Panc1 (cell line): ENCODE results near the gene DDX17. TPM values are rescaled to one million over a fixed set of nuclear protein-coding genes. Genes with fewer than 3 reads are reported as not detected.

Experiments
- ATAC-seq: fragments of 200-7000 bp; cut with Tn5 transposase; 2 replicates; pipeline ENCODE4 v1.9.1; 2020; ENCODE audit warnings: mild to moderate bottlenecking, moderate library complexity
- BruUV-seq: library from RNA; stranded (reverse); fragments of 400-500 nt; replicated peaks from 2 replicates; lab custom pipeline; 2021; lab: Mats Ljungman, UMichigan
- CTCF ChIA-PET: fragments of 300-600 bp; sonication (Branson Sonifier 250); formaldehyde crosslinking; loops from one replicate; lab custom pipeline; 2022; ENCODE audit warnings: antibody characterized with exemption; lab: Charles Lee
- POLR2A ChIA-PET: fragments of 300-600 bp; sonication (Branson Sonifier 250); formaldehyde crosslinking; loops from one replicate; lab custom pipeline; 2022; ENCODE audit warnings: antibody characterized with exemption; lab: Charles Lee
- DNase-seq: peaks from one replicate; pipeline ENCODE4 v3.0.0-alpha.2; 2010; ENCODE audit warnings: low read depth, low spot score
- H3K27ac ChIP-seq: 2 replicates; pipeline ENCODE4 v1.5.1; 2011; ENCODE audit warnings: mild to moderate bottlenecking, low read length, inconsistent platforms
- H3K27me3 ChIP-seq: fragments of 200-500 bp; sonication (Bioruptor generic); 2 replicates; pipeline ENCODE4 v1.6.0; 2014; ENCODE audit warnings: low read length, inconsistent platforms; ENCODE audit not compliant: control insufficient read depth, insufficient read depth
- H3K36me3 ChIP-seq: fragments of 200-500 bp; sonication (Bioruptor generic); 2 replicates; pipeline ENCODE4 v1.5.1; 2014; ENCODE audit warnings: inconsistent platforms, mild to moderate bottlenecking, low read length, moderate library complexity; ENCODE audit not compliant: control insufficient read depth, insufficient read depth
- H3K4me1 ChIP-seq: 2 replicates; pipeline ENCODE4 v1.5.1; 2011; ENCODE audit warnings: inconsistent platforms, mild to moderate bottlenecking, low read length, moderate library complexity; ENCODE audit not compliant: control insufficient read depth, insufficient read depth
- H3K4me3 ChIP-seq, 2 experiments: 2 replicates each; pipeline ENCODE4 v1.5.1; 2011 to 2012; ENCODE audit warnings: low read depth in 2 of 2, low read length in 2 of 2, mild to moderate bottlenecking in 2 of 2, inconsistent platforms in 1 of 2, moderate library complexity in 1 of 2
- H3K9me3 ChIP-seq: fragments of 200-500 bp; sonication (Bioruptor generic); 2 replicates; pipeline ENCODE4 v1.5.1; 2014; ENCODE audit warnings: low read depth, mild to moderate bottlenecking, inconsistent platforms, low read length, moderate library complexity; ENCODE audit not compliant: control insufficient read depth, insufficient read depth
- POLR2AphosphoS5 ChIP-seq: IDR thresholded peaks from 2 replicates; pipeline ENCODE4 v1.6.1; 2012; ENCODE audit warnings: mild to moderate bottlenecking, low read depth, low read length, moderate library complexity
- SIN3A ChIP-seq: IDR thresholded peaks from 2 replicates; pipeline ENCODE4 v1.6.1; 2012; ENCODE audit warnings: low read depth, mild to moderate bottlenecking, low read length, moderate library complexity, borderline replicate concordance; ENCODE audit not compliant: insufficient read depth
- TCF7L2 ChIP-seq: IDR thresholded peaks from 2 replicates; pipeline ENCODE4 v1.6.1; 2011; ENCODE audit warnings: mild to moderate bottlenecking, low read depth, low read length, inconsistent platforms
- in situ Hi-C: cut with HindIII; loops from 2 replicates; pipeline ENCODE4 v1.10.0; 2016; ENCODE audit warnings: low sequenced_read_pairs, low pct_unique_long_range_greater_than_20kb
- intact Hi-C: fragments of 100-400 bp; cut with micrococcal nuclease; formaldehyde crosslinking; loops from one replicate; pipeline ENCODE4 v1.10.0; 2022; ENCODE audit not compliant: unreplicated experiment
- total RNA-seq: library from RNA; stranded (reverse); gene quantifications from one replicate; pipeline ENCODE4 v1.2.1, GENCODE V29; 2021; ENCODE audit not compliant: unreplicated experiment
- TF ChIP-seq, protein P1 (sequence below): fragments of 450-650 bp; IDR thresholded peaks from 2 replicates; pipeline ENCODE4 v1.5.1; 2017; ENCODE audit warnings: mild to moderate bottlenecking
- TF ChIP-seq, protein P2 (sequence below), 2 experiments: IDR thresholded peaks; 2 replicates each; pipeline ENCODE4 v1.6.1; 2011 to 2012; ENCODE audit warnings: low read depth in 2 of 2, control low read depth in 1 of 2, low read length in 1 of 2, mild to moderate bottlenecking in 1 of 2, moderate library complexity in 1 of 2; ENCODE audit not compliant: insufficient read depth in 1 of 2

DDX17 gene
- total RNA-seq, 1 experiment from 2014 or later = 277 TPM

DNA sequence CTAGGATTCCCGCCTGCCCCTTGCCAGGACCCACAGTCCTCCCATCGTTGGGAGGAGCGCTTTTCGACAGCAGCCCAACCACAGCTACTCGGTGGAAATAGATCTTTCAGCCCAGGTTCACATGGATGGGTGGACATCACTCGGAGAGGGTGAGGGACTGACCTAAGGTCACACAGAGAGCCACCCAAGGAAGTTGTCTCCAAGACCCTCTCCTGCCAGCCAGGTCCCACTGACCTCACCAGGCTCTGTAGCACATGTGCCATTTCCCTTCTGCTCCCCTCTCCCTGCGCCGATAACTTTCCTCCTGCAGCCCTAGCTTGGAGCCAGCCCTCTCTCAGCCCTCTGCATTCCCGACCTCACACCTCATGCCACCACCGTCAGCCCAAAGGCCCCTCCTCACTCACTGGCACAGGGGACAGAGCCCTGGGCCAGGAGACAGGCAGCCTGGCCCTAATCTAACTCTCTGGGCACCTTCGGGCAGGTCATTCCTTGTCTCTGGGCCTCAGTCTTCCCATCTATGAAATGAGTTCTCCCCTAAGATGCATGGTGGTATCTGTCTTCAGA lies 55.8 kb downstream of the DDX17 start:
- Histone ChIP-seq H3K4me3 (no peak overlapping the region), H3K4me1 (no peaks in the 10 kb centered on the region), H3K36me3 (no peaks in the 10 kb centered on the region), H3K9me3 (no peaks in the 10 kb centered on the region), H3K27ac (no peak overlapping the region), H3K27me3 (no peaks in the 10 kb centered on the region)
- no TSS peak for BruUV-seq
- TF ChIP-seq SIN3A = no peak
- no peak for TF ChIP-seq TCF7L2
- TF ChIP-seq, protein P1, sequence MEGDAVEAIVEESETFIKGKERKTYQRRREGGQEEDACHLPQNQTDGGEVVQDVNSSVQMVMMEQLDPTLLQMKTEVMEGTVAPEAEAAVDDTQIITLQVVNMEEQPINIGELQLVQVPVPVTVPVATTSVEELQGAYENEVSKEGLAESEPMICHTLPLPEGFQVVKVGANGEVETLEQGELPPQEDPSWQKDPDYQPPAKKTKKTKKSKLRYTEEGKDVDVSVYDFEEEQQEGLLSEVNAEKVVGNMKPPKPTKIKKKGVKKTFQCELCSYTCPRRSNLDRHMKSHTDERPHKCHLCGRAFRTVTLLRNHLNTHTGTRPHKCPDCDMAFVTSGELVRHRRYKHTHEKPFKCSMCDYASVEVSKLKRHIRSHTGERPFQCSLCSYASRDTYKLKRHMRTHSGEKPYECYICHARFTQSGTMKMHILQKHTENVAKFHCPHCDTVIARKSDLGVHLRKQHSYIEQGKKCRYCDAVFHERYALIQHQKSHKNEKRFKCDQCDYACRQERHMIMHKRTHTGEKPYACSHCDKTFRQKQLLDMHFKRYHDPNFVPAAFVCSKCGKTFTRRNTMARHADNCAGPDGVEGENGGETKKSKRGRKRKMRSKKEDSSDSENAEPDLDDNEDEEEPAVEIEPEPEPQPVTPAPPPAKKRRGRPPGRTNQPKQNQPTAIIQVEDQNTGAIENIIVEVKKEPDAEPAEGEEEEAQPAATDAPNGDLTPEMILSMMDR = no peak
- TF ChIP-seq POLR2AphosphoS5 = no peak
- TF ChIP-seq, protein P2, sequence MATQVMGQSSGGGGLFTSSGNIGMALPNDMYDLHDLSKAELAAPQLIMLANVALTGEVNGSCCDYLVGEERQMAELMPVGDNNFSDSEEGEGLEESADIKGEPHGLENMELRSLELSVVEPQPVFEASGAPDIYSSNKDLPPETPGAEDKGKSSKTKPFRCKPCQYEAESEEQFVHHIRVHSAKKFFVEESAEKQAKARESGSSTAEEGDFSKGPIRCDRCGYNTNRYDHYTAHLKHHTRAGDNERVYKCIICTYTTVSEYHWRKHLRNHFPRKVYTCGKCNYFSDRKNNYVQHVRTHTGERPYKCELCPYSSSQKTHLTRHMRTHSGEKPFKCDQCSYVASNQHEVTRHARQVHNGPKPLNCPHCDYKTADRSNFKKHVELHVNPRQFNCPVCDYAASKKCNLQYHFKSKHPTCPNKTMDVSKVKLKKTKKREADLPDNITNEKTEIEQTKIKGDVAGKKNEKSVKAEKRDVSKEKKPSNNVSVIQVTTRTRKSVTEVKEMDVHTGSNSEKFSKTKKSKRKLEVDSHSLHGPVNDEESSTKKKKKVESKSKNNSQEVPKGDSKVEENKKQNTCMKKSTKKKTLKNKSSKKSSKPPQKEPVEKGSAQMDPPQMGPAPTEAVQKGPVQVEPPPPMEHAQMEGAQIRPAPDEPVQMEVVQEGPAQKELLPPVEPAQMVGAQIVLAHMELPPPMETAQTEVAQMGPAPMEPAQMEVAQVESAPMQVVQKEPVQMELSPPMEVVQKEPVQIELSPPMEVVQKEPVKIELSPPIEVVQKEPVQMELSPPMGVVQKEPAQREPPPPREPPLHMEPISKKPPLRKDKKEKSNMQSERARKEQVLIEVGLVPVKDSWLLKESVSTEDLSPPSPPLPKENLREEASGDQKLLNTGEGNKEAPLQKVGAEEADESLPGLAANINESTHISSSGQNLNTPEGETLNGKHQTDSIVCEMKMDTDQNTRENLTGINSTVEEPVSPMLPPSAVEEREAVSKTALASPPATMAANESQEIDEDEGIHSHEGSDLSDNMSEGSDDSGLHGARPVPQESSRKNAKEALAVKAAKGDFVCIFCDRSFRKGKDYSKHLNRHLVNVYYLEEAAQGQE (IDR thresholded peaks at IDR 0.05; ENCODE audit: insufficient read depth in 1 of 2, low read depth in 2 of 2, low read length in 1 of 2) = no peak
- in situ Hi-C loops = no loop called here
- CTCF ChIA-PET = no interaction called here
- no peak for ATAC-seq
- POLR2A ChIA-PET = no interaction called here
- intact Hi-C loops = no loop called here
- no peak for DNase-seq

DNA sequence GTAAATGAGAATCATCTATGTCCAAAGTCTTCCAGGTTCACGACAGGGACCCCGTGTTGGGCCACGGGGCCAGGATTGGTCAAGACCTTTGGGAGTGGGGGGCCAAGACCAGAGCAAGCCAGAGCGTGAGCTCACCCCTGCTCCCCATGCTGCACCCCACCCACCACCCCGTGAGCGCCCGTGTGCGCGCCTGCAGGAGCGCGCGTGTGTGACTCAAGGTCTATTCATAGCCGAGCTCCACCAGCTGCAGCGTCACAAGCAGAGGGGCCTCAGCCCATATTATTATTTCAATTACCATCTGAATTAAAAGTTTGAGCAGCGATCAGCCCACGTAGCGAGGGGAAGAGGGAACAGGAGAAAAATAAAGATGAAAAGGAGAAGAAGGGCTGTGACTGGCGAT lies 56.3 kb downstream of the DDX17 start:
- no peak for ATAC-seq
- ChIA-PET CTCF (no interaction called here), POLR2A (no interaction called here)
- intact Hi-C loops (no loop called here), in situ Hi-C loops (no loop called here)
- no peaks in the 10 kb centered on the region for H3K9me3 ChIP-seq
- H3K4me3 ChIP-seq = no peak overlapping the region
- no peak for TF ChIP-seq TCF7L2
- TF ChIP-seq, protein P1 = no peak
- TF ChIP-seq, protein P2 (IDR thresholded peaks at IDR 0.05; ENCODE audit: insufficient read depth in 1 of 2, low read depth in 2 of 2, low read length in 1 of 2) = no peak
- TF ChIP-seq POLR2AphosphoS5 = no peak
- TF ChIP-seq SIN3A = no peak
- no peaks in the 10 kb centered on the region for H3K27me3 ChIP-seq
- DNase-seq = no peak
- H3K4me1 ChIP-seq = no peaks in the 10 kb centered on the region
- H3K27ac ChIP-seq = no peak overlapping the region
- no TSS peak for BruUV-seq
- no peaks in the 10 kb centered on the region for H3K36me3 ChIP-seq
